NCI-H774 (cell line): ENCODE results near the gene FAM168B.
A peak's percentile ranks its signal among the peaks of the same experiment; 100 is the strongest.
"Not testable (repeated sequence)": the region's sequence is repeated elsewhere in the genome, so short reads cannot be mapped to it uniquely, and the experiment has no call there.

Experiments
- DNase-seq: peaks from one replicate; lab custom pipeline; 2025; lab: John Stamatoyannopoulos, UW

FAM168B gene

GRCh38 chr2:131094463-131095281 is 1.4 kb upstream of the FAM168B start:
- no peak for DNase-seq

DNA sequence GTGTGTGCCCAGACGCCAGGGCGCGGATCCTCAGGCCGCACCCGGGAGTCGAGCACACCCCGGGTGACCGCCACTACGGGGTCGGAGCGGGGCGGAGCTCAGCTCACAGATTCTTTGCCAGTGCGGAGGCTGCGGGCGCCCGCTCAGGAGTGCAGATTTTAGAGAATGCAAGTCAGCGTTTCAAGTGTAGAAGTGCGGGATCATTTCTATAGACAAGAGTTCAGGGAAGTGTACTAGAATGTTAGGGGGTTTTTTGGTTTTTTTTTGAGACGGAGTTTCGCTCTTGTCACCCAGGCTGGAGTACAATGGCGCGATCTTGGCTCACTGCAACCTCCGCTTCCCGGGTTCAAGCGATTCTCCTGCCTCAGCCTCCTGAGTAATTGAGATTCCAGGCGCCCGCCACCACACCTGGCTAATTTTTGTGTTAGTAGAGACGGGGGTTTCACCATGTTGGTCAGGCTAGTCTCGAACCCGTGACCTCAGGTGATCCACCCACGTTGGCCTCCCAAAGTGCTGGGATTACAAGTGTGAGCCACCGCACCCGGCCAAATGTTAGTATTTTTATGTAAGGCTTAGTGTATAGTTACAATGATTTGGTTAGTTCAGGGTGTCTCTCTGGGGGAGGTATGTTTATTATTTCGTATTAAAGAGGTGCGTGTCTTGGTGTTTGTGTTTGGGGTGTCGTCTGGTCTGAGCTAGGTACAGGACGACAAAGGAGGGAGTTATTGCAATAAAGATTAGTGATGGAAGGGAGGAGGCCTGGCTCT is 619 bp upstream of the FAM168B start:
- DNase-seq = peak; percentile 69

DNA sequence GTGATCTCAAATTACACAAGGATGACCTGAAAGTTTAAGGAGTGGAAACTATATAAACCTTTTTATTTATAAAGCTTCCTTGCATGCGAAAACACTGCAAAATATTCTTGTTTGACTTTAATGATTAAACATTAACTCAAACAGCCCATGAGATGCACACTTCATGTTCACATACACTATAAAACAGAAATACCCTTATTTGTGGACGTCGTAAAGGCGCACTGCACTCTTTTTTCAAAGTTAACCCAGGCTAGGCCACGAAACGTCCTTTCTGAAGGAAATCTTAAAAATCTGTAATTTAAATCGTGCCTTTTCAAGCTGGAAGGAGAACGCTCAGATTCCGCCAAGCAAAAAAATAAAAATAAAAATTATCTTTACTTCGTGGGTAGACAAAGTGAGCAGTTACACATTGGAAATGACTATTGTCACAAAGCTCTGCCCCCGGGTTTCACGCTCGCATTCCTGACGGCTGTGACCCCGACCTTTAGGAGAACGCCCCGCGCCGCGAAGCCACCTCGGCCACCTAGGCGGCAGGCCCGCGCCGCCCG is 728 bp downstream of the FAM168B start:
- no peak for DNase-seq

- no peak for DNase-seq
These were observed 7.6 kb downstream of the FAM168B start for GRCh38 chr2:131085646-131086045.

- no peak for DNase-seq
These were observed 12.1 kb downstream of the FAM168B start for GRCh38 chr2:131081190-131081589.

GRCh38 chr2:131079931-131080330 is 13.3 kb downstream of the FAM168B start:
- not testable (repeated sequence) for DNase-seq

- no peak for DNase-seq
These were observed 15.3 kb downstream of the FAM168B start for GRCh38 chr2:131077966-131078365.

GRCh38 chr2:131077182-131077846 is 15.9 kb downstream of the FAM168B start:
- no peak for DNase-seq

DNA sequence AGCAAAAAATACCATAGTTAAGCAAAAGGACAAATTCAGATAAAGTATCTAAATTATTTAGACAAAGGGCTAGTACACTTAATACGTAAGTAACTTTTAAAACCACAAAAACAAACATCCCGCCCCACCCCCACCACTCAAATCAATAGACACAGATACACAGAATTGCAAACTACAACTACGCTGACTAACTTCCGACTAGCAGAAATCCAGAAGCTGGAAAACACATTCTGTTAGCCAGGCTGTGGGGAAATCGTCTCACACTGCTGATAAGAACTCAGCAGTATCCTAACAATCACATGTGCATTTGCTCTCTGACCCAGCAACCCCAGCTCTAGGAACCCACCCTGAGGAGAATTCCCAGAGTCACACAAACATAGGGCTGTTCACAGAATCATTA is 16.6 kb downstream of the FAM168B start:
- DNase-seq = no peak

GRCh38 chr2:131075578-131075977 is 17.7 kb downstream of the FAM168B start:
- DNase-seq = not testable (repeated sequence)

GRCh38 chr2:131068172-131068571 is 25.1 kb downstream of the FAM168B start:
- DNase-seq = not testable (repeated sequence)

DNA sequence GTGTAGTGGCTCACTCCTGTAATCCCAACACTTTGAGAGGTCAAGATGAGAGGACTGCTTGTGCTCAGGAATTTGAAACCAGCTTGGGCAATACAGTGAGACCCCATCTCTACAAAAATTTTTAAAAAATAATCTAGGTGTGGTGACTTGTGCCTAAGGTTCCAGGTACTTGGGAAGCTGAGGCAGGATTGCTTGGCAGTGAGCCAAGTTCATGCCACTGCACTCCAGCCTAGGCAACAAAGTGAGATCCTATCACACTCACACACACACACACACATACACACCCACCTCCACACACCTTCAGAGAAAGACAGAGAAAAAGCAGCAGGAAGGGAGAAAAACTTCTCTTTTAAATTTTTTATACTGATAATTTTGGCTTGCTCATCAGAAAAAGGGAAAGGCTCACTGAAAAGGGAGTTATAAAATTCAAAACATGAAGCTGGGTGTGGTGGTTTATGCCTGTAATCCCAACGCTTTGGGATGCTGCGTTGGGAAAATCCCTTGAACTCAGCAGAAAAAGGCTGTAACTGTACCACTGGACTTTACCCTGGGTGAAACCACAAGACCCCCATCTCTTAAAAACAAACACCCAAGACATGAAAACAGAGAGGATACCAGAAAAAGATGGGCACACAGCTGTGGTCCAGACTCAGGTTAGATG is 25.7 kb downstream of the FAM168B start:
- DNase-seq = no peak

- no peak for DNase-seq
These were observed 28.4 kb downstream of the FAM168B start for GRCh38 chr2:131064589-131065512.

DNA sequence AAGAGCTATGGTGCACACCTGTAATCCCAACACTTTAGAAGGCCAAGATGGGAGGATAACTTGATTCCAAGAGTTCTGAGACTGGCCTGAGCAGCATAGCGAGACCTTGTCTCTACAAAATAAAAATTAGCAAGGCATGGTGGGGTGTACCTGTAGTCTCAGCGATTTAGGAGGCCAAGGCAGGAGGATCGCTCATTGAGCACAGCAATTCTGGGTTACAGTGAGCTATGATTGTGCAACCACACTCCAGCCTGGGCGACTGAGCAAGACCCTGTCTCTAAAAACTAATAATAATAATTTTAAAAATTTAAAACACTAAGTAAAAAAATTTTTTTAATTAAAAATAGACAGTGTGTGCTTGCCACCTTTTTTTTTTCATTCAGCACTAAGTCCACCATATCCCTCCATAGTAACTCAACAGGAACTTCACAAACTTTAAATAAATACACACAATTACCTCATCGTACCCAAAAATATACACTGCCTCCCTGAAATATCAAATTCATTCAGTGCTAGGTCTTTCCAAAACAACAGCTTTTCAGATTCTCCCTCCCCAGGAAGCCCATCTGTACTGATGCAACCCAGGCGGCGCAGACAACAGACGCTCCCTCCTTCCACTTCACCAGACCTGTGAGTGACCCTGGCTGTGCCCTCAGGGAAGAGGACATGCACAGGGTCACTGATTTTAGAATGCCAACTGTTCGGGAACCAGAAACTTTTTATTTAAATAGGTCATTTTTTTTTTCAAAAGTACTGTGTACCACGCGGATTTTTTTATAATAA is 29.6 kb downstream of the FAM168B start:
- DNase-seq = no peak

GRCh38 chr2:131058920-131059319 is 34.3 kb downstream of the FAM168B start:
- no peak for DNase-seq

GRCh38 chr2:131058214-131058843 is 34.9 kb downstream of the FAM168B start:
- no peak for DNase-seq

DNA sequence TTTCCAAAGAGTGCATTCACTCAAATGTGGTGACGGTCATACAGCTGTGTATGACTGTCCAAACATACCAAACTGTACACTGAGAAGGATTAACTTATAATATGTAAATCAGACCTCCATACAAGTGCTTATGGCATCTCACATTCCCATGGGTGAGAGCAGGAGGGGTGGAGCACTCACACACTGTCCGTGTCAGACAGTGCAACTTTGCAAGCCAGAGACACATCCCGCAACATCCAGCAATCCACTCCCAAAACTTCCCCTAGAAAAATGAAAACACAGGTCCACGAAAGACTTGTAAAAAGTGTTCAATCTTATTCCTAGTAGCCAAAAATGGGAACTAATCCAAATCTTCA is 36.4 kb downstream of the FAM168B start:
- no peak for DNase-seq

DNA sequence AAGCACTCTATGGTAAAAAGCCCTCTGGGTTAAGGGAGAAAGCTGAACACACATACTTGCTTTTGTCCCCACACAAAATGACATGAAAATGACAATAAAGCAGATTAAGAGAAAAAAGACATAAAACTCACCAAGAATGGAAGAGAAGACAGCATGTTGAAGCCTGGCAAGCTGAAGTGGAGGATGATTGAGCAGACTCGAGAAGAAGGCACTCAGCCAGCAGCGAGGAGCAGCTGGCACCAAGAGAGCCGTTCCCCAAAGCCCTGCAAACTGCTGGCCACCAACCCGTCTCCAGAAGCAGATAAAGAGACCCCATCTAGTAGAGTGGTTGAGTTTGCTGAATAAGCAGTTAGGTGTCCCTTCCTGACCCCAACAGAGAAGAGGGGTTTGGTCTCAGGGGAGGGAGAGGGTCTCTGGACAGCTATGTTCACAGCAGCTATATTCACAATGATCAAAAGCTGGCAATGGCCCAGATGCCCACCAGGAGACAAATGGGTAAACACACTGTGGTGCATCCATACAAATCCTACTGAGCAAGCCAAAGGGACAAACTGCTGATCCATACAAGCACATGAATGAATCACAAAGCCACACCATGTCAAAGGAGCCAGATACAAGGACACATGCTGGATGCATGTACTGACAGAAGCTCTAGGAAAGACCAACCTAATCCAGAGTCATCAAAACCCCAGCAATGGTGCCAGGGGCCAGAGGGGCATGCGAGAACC is 36.9 kb downstream of the FAM168B start:
- DNase-seq = no peak
